GM21423 (cell line): Measurements from ENCODE around the gene HNRNPK.

Experiments
- ATAC-seq: cut with Tn5 transposase; IDR thresholded peaks from one replicate; pipeline ENCODE4 v1.9.1; 2021; ENCODE audit warnings: mild to moderate bottlenecking, moderate library complexity; ENCODE audit not compliant: unreplicated experiment

Gene HNRNPK

GRCh38 chr9:83935276-83935935 lies 44.6 kb downstream of the HNRNPK start:
- ATAC-seq: no peak

GRCh38 chr9:83934569-83935275 lies 45.3 kb downstream of the HNRNPK start:
- no peak for ATAC-seq

- no peak for ATAC-seq
Measured at GRCh38 chr9:83933790-83934189, 46.2 kb downstream of the HNRNPK start.

DNA sequence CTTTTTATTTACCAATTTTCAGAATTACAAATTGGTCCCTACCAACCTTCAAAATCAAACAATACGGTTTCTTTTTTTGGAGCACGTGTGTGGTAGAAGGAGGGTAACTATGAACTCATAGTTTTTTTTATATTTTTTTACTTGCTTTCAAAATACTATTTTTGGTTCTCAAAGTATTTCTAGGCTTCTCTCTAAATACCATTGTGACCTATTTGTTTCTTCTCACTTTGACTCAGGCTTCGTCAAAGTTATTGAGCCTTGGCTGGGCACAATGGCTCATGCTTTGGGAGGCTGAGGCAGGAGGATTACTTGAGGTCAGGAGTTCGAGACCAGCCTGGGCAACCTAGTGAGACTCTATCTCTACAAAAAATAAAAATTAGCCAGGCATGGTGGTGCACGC lies 47.2 kb downstream of the HNRNPK start:
- ATAC-seq: no peak

GRCh38 chr9:83932011-83932410 lies 48.0 kb downstream of the HNRNPK start:
- no peak for ATAC-seq

GRCh38 chr9:83930881-83931280 lies 49.1 kb downstream of the HNRNPK start:
- ATAC-seq: peak; percentile 55

DNA sequence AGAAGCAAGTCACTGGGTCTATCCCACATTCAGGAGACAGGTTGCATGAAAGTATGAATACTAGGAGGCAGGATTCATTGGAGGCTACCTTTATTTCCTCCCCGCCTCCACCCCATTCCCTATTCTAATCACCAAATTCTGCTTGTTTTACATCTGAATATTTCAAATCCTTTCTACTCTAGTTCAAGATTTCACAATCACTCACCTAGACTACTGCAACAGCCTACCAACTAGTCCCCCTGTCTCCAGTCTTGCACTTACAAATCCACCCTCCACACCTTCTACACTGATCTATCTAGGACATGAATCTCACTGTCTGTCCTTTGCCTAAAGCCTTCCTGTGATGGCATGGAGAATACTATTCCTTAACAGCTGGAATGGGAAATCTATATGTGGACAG lies 52.4 kb downstream of the HNRNPK start:
- no peak for ATAC-seq

DNA sequence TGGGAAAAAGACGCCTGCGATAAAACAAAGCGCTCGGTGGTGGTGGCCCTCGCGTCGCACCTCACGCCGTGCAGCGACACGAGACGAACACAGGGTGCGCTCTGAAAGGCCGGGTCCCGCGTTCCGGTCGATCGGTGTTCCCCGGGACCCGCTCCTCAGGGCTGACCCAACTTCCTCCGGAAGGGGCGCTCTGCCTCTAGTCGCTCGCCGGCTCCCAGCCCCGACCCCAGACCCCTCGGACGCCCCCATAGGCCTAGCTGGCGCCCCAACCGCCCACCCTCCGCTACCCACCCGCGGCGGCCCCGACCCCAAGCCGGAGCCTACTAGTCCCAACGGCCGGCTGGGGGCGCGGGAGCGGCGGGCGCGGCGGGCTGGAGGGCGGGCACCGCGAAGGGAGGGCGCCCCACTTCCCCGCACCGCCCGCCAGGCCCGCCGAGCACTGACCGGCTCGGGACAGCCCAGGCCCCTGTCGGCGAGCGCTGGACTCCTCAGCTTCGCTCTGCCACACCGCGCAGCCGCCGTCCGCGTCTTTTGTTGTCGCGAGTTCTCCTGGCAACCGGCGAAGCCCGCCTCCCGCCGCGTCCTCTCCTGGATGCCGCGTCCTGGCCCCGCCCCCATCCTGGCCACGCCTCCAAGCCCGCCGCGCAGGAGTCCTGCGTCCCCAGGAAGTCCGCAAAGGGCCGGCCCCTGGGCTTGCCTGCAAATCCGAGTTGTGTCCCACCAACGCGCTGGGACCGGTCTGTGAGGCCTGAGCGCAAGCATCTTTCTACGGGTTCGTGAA lies 58.9 kb downstream of the HNRNPK start, which contains the start of gene KIF27:
Gene KIF27, minus strand, starts transcription at position 506 of the 781 bp plus-strand sequence. CDS start 5,841 bp downstream, outside the sequence.
- peak; percentile 94 for ATAC-seq

GRCh38 chr9:83920469-83920926 lies 59.5 kb downstream of the HNRNPK start:
- ATAC-seq: peak; percentile 22

DNA sequence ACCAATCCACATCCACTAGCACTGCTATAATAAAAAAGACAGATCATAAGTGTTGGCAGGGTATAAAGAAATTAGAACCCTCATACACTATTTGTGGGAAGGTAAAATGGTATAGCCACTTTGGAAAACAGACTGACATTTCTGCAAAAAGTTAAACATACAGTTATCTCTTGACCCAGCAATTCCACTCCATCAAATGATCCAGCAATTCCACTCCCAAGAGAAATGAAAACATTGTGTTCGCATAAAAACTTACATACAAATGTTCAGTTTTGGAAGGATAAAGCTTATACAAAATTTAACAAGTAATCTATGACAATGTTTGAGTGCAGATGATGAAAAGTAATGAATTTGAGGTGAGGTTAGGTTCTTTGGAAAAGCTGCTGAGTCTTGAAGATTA lies 60.9 kb downstream of the HNRNPK start:
- ATAC-seq: no peak
